H1 (cell line): ENCODE data around the gene CLN6. TPM values are rescaled to one million over a fixed set of nuclear protein-coding genes. Genes with fewer than 3 reads are reported as not detected.

ENCODE experiments used
- CTCF ChIA-PET: fragments of 300-600 bp; sonication (Branson Sonifier 250); formaldehyde crosslinking; loops from one replicate; lab custom pipeline; 2021; ENCODE audit not compliant: partially characterized antibody; lab: Charles Lee
- POLR2A ChIA-PET: fragments of 300-600 bp; sonication (Branson Sonifier 250); formaldehyde crosslinking; loops from one replicate; lab custom pipeline; 2021; ENCODE audit warnings: inconsistent platforms; ENCODE audit not compliant: partially characterized antibody; lab: Charles Lee
- DNase-seq, 2 experiments: peaks; one replicate each; pipeline versions ENCODE4 v3.0.0 to v3.0.0-alpha.2; 2010 to 2022; ENCODE audit warnings: low spot score in 2 of 2, low read depth in 1 of 2, mixed read lengths in 1 of 2
- FAIRE-seq: peaks from 2 replicates; lab custom pipeline; 2011; peaks lifted over from hg19 to GRCh38; lab: Jason Lieb, UNC
- H2AFZ ChIP-seq: 2 replicates; pipeline ENCODE4 v1.8.1; 2012; ENCODE audit warnings: low read length, inconsistent platforms
- H2AK5ac ChIP-seq: 2 replicates; pipeline ENCODE4 v1.6.1; 2013; ENCODE audit warnings: low read depth, low read length
- H2BK120ac ChIP-seq: replicated peaks from 2 replicates; pipeline ENCODE3; 2013; ENCODE audit warnings: low read depth, low read length, inconsistent platforms
- H2BK12ac ChIP-seq: 2 replicates; pipeline ENCODE4 v1.6.1; 2013; ENCODE audit warnings: low read depth, low read length
- H2BK15ac ChIP-seq: 2 replicates; pipeline ENCODE4 v1.6.1; 2013; ENCODE audit warnings: low read length
- H2BK20ac ChIP-seq: 2 replicates; pipeline ENCODE4 v1.6.1; 2013; ENCODE audit warnings: low read length
- H2BK5ac ChIP-seq: 2 replicates; pipeline ENCODE4 v1.6.1; 2013; ENCODE audit warnings: low read depth, low read length
- H3K14ac ChIP-seq: 2 replicates; pipeline ENCODE4 v1.6.1; 2013; ENCODE audit warnings: inconsistent platforms; ENCODE audit not compliant: insufficient read length
- H3K18ac ChIP-seq: 2 replicates; pipeline ENCODE4 v1.6.1; 2013; ENCODE audit warnings: low read length; ENCODE audit errors: extremely low read depth
- H3K23ac ChIP-seq: 2 replicates; pipeline ENCODE4 v1.6.1; 2013; ENCODE audit warnings: inconsistent platforms; ENCODE audit not compliant: insufficient read length
- H3K23me2 ChIP-seq: 2 replicates; pipeline ENCODE4 v1.6.1; 2013; ENCODE audit warnings: low read depth, low read length
- H3K27ac ChIP-seq: 2 replicates; pipeline ENCODE4 v1.6.1; 2011; ENCODE audit warnings: low read depth, low read length, inconsistent platforms
- H3K27me3 ChIP-seq, 4 experiments: replicated peaks in 1 of 4; 1 replicate in 1 of 4; 2 replicates in 3 of 4; pipeline versions ENCODE4 v1.6.1 to v1.8.1; 2011 to 2013; ENCODE audit warnings: low read length in 3 of 4, mild to moderate bottlenecking in 3 of 4, inconsistent platforms in 2 of 4, mixed read lengths in 2 of 4, moderate library complexity in 1 of 4; ENCODE audit not compliant: control insufficient read depth in 3 of 4, insufficient read depth in 3 of 4; ENCODE audit errors: extremely low read depth in 1 of 4
- H3K36me3 ChIP-seq, 4 experiments: 2 replicates each; pipeline versions ENCODE4 v1.6.1 to v1.8.1; 2011 to 2013; ENCODE audit warnings: mild to moderate bottlenecking in 4 of 4, low read length in 3 of 4, moderate library complexity in 2 of 4, control low read depth in 1 of 4, inconsistent platforms in 1 of 4; ENCODE audit not compliant: insufficient read depth in 4 of 4, control insufficient read depth in 2 of 4
- H3K4ac ChIP-seq: replicated peaks from 2 replicates; pipeline ENCODE3; 2013; ENCODE audit warnings: low read length, low read depth, mixed read lengths, inconsistent platforms; ENCODE audit not compliant: insufficient read length
- H3K4me1 ChIP-seq, 4 experiments: replicated peaks in 1 of 4; 1 replicate in 1 of 4; 2 replicates in 3 of 4; pipeline versions ENCODE4 v1.6.1 to v1.8.1; 2011 to 2013; ENCODE audit warnings: low read length in 3 of 4, inconsistent platforms in 2 of 4, mixed read lengths in 1 of 4; ENCODE audit not compliant: insufficient read depth in 4 of 4, control insufficient read depth in 3 of 4
- H3K4me2 ChIP-seq, 2 experiments: 2 replicates each; pipeline versions ENCODE4 v1.6.1 to v1.8.1; 2011 to 2013; ENCODE audit warnings: low read depth in 2 of 2, low read length in 2 of 2, control low read depth in 1 of 2, inconsistent platforms in 1 of 2, mild to moderate bottlenecking in 1 of 2; ENCODE audit not compliant: insufficient read depth in 1 of 2
- H3K4me3 ChIP-seq, 4 experiments: fragments of 200-600, 300-600 bp in 1 of 4; sonication (generic), shearing (Covaris generic), sonication (Bioruptor Twin) in 1 of 4; 2 replicates each; pipeline versions ENCODE4 v1.5.1 to v1.8.1; 2011 to 2016; ENCODE audit warnings: low read length in 4 of 4, low read depth in 3 of 4, control low read depth in 2 of 4, inconsistent platforms in 2 of 4, mild to moderate bottlenecking in 2 of 4, mixed read lengths in 1 of 4, moderate library complexity in 1 of 4; ENCODE audit not compliant: insufficient read depth in 2 of 4; ENCODE audit errors: extremely low read depth in 1 of 4
- H3K56ac ChIP-seq: replicated peaks from 2 replicates; pipeline ENCODE3; 2013; ENCODE audit warnings: low read depth, mild to moderate bottlenecking, mixed read lengths, low read length, inconsistent platforms; ENCODE audit not compliant: insufficient read length
- H3K79me1 ChIP-seq: 2 replicates; pipeline ENCODE4 v1.6.1; 2013; ENCODE audit warnings: low read depth, low read length, control low read depth
- H3K79me2 ChIP-seq, 2 experiments: 2 replicates each; pipeline versions ENCODE4 v1.6.1 to v1.8.1; 2012 to 2013; ENCODE audit warnings: low read length in 2 of 2, mild to moderate bottlenecking in 2 of 2, inconsistent platforms in 1 of 2; ENCODE audit not compliant: insufficient read depth in 2 of 2, control insufficient read depth in 1 of 2
- H3K9ac ChIP-seq, 4 experiments: replicated peaks in 1 of 4; 1 replicate in 1 of 4; 2 replicates in 3 of 4; pipeline versions ENCODE4 v1.6.1 to v1.8.1; 2011 to 2013; ENCODE audit warnings: low read depth in 3 of 4, low read length in 3 of 4, control low read depth in 2 of 4, mild to moderate bottlenecking in 2 of 4, moderate library complexity in 2 of 4, inconsistent platforms in 1 of 4; ENCODE audit errors: extremely low read depth in 1 of 4
- H3K9me3 ChIP-seq, 2 experiments: 2 replicates each; pipeline versions ENCODE4 v1.6.1 to v1.8.1; 2012 to 2013; ENCODE audit warnings: mild to moderate bottlenecking in 2 of 2, moderate library complexity in 2 of 2, control low read depth in 1 of 2, inconsistent platforms in 1 of 2, low read depth in 1 of 2, low read length in 1 of 2, mixed read lengths in 1 of 2; ENCODE audit not compliant: insufficient read depth in 2 of 2
- H4K20me1 ChIP-seq, 2 experiments: replicated peaks in 1 of 2; 2 replicates each; pipeline versions ENCODE3 to v1.8.1; 2011 to 2013; ENCODE audit warnings: inconsistent platforms in 2 of 2, low read length in 2 of 2, mild to moderate bottlenecking in 1 of 2; ENCODE audit not compliant: insufficient read depth in 2 of 2, control insufficient read depth in 1 of 2
- H4K5ac ChIP-seq: 2 replicates; pipeline ENCODE4 v1.6.1; 2013; ENCODE audit warnings: low read length, low read depth, mixed read lengths, inconsistent platforms; ENCODE audit not compliant: insufficient read length
- H4K8ac ChIP-seq: 2 replicates; pipeline ENCODE4 v1.8.0; 2013; ENCODE audit warnings: mild to moderate bottlenecking, moderate library complexity, low read length, inconsistent platforms; ENCODE audit not compliant: insufficient read depth; ENCODE audit errors: extremely low read depth
- H4K91ac ChIP-seq: replicated peaks from 2 replicates; pipeline ENCODE3; 2013; ENCODE audit warnings: low read length, mixed read lengths, inconsistent platforms; ENCODE audit not compliant: insufficient read length
- ASH2L ChIP-seq: fragments of 200-600, 300-600 bp; sonication (generic); IDR thresholded peaks from one replicate; pipeline ENCODE4 v1.7.1; 2017; ENCODE audit warnings: low read length
- CEBPB ChIP-seq: IDR thresholded peaks from 2 replicates; pipeline ENCODE4 v1.6.1; 2012; ENCODE audit warnings: low read depth, low read length
- EP300 ChIP-seq, 2 experiments: IDR thresholded peaks; 1 replicate in 1 of 2; 2 replicates in 1 of 2; pipeline ENCODE4 v1.6.1; 2011 to 2012; ENCODE audit warnings: low read depth in 2 of 2, low read length in 2 of 2, mild to moderate bottlenecking in 2 of 2, borderline replicate concordance in 1 of 2, inconsistent platforms in 1 of 2, moderate library complexity in 1 of 2
- JUND ChIP-seq: IDR thresholded peaks from 2 replicates; pipeline ENCODE4 v1.6.1; 2011; ENCODE audit warnings: mild to moderate bottlenecking, improper control_type of control experiment, low read length
- NRF1 ChIP-seq: IDR thresholded peaks from 2 replicates; pipeline ENCODE4 v1.6.1; 2011; ENCODE audit warnings: mild to moderate bottlenecking, low read depth, low read length, improper control_type of control experiment
- RXRA ChIP-seq: IDR thresholded peaks from 2 replicates; pipeline ENCODE4 v1.6.1; 2011; ENCODE audit warnings: low read depth, mild to moderate bottlenecking, low read length, moderate library complexity; ENCODE audit not compliant: insufficient read depth
- WGBS, 2 experiments: shearing (Covaris generic) in 1 of 2; methylation state at CpG; one replicate each; pipeline versions ENCODE4 v1.1.6 to v1.1.7; 2013 to 2015; ENCODE audit warnings: low lambda C conversion rate in 2 of 2, mixed read lengths in 2 of 2, inconsistent platforms in 1 of 2, low coverage in 1 of 2, missing lambda C conversion rate in 1 of 2; ENCODE audit not compliant: insufficient replicate concordance in 2 of 2, insufficient coverage in 1 of 2, insufficient read length in 1 of 2; ENCODE audit errors: extremely low coverage in 1 of 2, missing lambda C conversion rate in 1 of 2; 5-methylcytosine and 5-hydroxymethylcytosine counted together
- polyA plus RNA-seq, 7 experiments: library from polyadenylated mRNA; depleted of rRNA in 3 of 7; stranded (reverse) in 5 of 7; unstranded in 2 of 7; fragments of >200 nt in 5 of 7; fragments of 200-250 nt in 2 of 7; gene quantifications; 1 replicate in 5 of 7; 2 replicates in 1 of 7; 4 replicates in 1 of 7; pipeline versions ENCODE4 v1.2.1 to v1.2.3, GENCODE V29; 2011 to 2013; ENCODE audit warnings: missing spikeins in 2 of 7, mixed read lengths in 2 of 7
- total RNA-seq: library from RNA; stranded (reverse); fragmentation: NEBNext Ultra II Directional; extraction: Animal tissue kit (Norgen Biotek cat#: 25700); gene quantifications from 2 replicates; pipeline ENCODE4 v1.2.1, GENCODE V29; 2021
- TF ChIP-seq, protein P1 (sequence below): IDR thresholded peaks from 2 replicates; pipeline ENCODE4 v1.6.1; 2011; ENCODE audit warnings: low read length, improper control_type of control experiment
- TF ChIP-seq, protein P2 (sequence below): IDR thresholded peaks from 2 replicates; pipeline ENCODE4 v1.6.1; 2012; ENCODE audit warnings: inconsistent platforms

Gene CLN6
- total and polyA plus RNA-seq, 2 of the 8 experiments (the other 6 are each of a cell fraction or from before 2014, with no cell fraction given) = 60.0 to 137 TPM

DNA sequence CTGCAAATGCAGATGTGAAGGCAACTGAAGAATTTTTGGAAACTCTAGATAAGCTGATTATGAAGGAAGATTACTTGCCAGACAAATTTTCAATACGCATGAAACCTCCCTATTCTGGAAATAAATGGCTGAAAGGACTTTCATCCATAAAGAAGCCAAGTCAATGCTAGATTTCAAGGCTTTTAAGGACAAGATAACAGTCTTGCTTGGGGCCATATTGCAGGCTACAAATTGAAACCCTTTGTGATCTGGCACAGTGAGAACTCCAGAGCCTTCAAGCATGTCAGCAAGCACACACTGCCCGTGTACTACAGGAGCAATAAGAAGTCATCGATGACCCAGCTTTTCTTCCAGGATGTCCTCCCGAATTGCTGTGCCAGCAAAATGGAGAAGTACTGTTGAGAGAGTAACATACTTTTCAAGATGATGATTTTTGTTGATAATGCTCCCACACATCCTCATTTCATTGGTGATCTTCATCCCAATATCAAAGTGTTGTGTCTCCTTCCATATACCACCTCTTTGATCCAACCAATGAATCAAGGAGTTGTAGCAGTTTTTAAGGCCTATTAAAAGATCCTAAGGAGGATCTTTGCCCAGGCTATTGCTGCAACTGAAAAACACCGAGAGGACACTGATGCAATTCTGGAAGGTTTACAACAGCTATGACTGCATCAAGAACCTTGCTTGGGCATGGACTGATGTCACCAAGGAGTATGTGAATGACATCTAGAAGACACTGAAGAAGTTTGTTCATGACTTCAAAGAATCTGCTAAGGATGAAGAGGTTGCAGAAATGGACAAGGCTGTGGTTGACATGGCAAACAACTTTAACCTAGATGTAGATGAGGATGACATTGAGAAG is 44.7 kb downstream of the CLN6 start:
- Histone ChIP-seq H3K4me2 (no peak overlapping the region), H2BK20ac (no peak overlapping the region), H3K4ac (no peak overlapping the region), H3K36me3 (peaks cover 0 to 53% (median 23%) of the 10 kb centered on the region in 4 experiments; a peak in 6 of 8 replicates), H3K23ac (no peak overlapping the region), H3K23me2 (peaks cover 1% of the 10 kb centered on the region; the same call in 1 of the 2 replicates), H4K91ac (no peak overlapping the region), H3K4me3 (no peak overlapping the region), H2AK5ac (no peak overlapping the region), H3K79me1 (no peaks in the 10 kb centered on the region), H3K9me3 (no peaks in the 10 kb centered on the region), H4K20me1 (no peaks in the 10 kb centered on the region), H3K9ac (no peak overlapping the region), H3K56ac (no peak overlapping the region), H2BK12ac (no peak overlapping the region), H3K79me2 (no peaks in the 10 kb centered on the region), H2BK5ac (no peak overlapping the region), H3K4me1 (no peaks in the 10 kb centered on the region), H4K5ac (no peak overlapping the region), H2BK15ac (no peak overlapping the region), H4K8ac (no peak overlapping the region), H3K27ac (no peak overlapping the region), H2AFZ (no peak overlapping the region), H3K14ac (no peak overlapping the region), H2BK120ac (no peak overlapping the region), H3K27me3 (no peaks in the 10 kb centered on the region), H3K18ac (no peak overlapping the region)
- no peak for TF ChIP-seq NRF1
- TF ChIP-seq EP300 (IDR thresholded peaks at IDR 0.05; ENCODE audit: borderline replicate concordance in 1 of 2, low read depth in 2 of 2, low read length in 2 of 2) = no peak
- TF ChIP-seq CEBPB = no peak
- TF ChIP-seq JUND = no peak
- TF ChIP-seq, protein P1, sequence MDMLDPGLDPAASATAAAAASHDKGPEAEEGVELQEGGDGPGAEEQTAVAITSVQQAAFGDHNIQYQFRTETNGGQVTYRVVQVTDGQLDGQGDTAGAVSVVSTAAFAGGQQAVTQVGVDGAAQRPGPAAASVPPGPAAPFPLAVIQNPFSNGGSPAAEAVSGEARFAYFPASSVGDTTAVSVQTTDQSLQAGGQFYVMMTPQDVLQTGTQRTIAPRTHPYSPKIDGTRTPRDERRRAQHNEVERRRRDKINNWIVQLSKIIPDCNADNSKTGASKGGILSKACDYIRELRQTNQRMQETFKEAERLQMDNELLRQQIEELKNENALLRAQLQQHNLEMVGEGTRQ = no peak
- TF ChIP-seq ASH2L = no peak
- TF ChIP-seq, protein P2, sequence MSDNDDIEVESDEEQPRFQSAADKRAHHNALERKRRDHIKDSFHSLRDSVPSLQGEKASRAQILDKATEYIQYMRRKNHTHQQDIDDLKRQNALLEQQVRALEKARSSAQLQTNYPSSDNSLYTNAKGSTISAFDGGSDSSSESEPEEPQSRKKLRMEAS = no peak
- no peak for TF ChIP-seq RXRA
- WGBS, 2 experiments = 93% methylated on average over 5 of the region's 5 CpGs; no CpG with 5 or more reads in 1 of the 2 experiments
- FAIRE-seq (no peak), DNase-seq (no peak)
- ChIA-PET CTCF (interaction anchor here (0.8 to 4.2 kb wide), 4 partner anchors 9 to 26 kb away, joined by 3 to 36 read pairs (median 3); no protein-coding TSS in a partner anchor), POLR2A (interaction anchor here (1.3 to 1.7 kb wide), 2 partner anchors 10 to 16 kb away, joined by 3 to 4 read pairs; no protein-coding TSS in a partner anchor)
